Dermis blood vessel endothelial cell (primary cell): ENCODE results near the gene PIAS4. TPM values are rescaled to one million over a fixed set of nuclear protein-coding genes. Genes with fewer than 3 reads are reported as not detected.

Experiments used
- DNase-seq: peaks from one replicate; pipeline ENCODE4 v3.0.0; 2010
- total RNA-seq: library from RNA; depleted of rRNA; stranded (reverse); fragments of >200 nt; gene quantifications from 2 replicates; pipeline ENCODE4 v1.2.3, GENCODE V29; 2014

PIAS4 gene
- total RNA-seq, 1 donor from 2014 or later = 22.0 TPM

DNA sequence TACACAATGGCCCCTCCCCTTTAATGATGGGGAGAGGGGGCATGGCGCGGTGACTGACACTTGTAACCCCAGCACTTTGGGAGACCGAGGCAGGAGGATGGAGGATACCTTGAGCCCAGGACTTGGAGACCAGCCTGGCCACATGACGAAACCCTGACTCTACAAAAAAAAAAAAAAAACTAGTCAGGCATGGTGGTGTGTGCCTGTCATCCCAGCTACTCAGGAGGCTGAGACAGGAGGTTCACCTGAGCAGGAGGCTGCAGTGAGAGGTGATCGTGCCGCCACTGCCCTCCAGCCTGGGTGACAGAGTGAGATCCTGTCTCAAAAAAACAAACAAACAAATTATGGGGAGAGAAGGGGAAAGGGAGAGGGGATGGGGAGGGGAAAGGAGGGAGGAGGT lies 72.9 kb downstream of the PIAS4 start:
- DNase-seq = no peak

- no peak for DNase-seq
These were observed 74.0 kb downstream of the PIAS4 start for GRCh38 chr19:4081441-4082129.

DNA sequence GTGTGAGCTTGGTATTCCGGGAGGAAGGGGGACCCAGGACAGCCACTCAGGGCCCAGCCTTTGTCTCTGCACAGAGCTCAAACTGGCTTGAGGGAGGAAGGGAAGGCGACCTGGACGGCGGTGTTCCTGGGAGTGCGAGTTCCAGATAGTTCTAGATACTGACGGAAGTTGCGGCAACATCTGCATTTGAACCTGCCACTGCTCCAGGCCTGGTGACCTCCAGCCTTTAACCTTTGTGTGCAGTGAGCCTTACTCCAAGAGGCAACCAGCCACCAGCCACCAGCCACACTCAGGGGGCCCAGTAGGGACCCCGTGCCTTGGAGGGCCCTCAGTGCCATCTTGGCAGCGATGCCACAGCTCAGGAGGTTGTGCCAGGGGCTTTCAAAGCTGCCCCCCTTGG lies 74.6 kb downstream of the PIAS4 start:
- no peak for DNase-seq

DNA sequence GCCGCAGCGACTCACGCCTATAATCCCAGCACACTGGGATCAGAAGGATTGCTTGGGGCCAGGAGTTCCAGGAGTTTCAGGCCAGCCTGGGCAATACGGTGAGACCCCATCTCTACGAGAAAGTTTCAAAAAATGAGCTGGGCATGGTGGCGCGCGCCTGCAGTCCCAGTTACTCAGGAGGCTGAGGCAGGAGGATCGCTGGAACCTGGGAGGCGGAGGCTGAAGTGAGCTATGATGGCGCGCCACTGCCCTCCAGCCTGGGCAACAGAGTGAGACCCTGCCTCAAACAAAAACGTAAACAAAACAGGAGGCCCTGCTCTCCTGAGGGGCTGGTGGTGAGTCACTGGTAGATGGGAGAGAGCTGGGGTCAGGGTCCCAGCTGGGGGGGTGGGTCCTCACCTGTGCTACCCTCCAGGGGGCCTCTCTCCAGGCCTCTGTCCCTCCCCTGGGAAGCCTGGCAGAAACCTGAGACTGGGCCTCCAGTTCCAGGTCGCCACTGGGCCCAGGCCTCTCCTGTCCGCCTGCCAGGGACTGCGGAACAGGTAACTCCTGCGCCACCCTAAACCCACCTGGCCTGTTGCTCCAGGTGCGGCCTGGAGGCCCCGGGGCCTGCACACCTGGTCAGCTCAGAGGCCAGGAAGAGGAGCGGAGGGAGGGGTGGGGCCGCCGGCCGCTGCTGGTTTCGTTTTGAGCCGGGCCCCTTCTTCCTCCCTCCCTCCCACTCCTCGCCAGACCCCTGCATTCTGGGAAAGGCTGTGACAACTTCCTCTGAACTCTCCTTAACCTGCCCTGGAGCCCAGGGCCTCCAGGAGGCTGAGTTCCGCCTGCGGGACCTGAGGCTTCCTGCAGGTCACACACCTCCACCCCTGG lies 76.4 kb downstream of the PIAS4 start:
- peak; percentile 36 for DNase-seq

DNA sequence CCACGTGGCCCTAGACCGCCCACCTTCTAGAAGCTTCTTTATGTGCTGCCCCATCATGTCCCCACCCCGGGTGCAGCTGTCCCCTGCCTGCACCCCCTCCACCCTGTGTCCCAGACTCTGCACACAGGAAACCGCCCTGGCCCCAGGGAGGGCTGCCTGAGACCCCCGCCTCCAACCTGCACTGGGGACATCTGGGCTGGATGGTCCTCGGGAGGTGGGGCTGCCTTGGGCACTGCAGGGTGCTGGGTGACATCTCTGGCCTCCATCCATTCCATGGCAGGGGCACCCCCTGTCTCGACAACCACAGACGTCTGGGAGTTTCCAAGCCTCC lies 77.0 kb downstream of the PIAS4 start:
- no peak for DNase-seq

- no peak for DNase-seq
These were observed 78.9 kb downstream of the PIAS4 start for GRCh38 chr19:4086411-4086867.

DNA sequence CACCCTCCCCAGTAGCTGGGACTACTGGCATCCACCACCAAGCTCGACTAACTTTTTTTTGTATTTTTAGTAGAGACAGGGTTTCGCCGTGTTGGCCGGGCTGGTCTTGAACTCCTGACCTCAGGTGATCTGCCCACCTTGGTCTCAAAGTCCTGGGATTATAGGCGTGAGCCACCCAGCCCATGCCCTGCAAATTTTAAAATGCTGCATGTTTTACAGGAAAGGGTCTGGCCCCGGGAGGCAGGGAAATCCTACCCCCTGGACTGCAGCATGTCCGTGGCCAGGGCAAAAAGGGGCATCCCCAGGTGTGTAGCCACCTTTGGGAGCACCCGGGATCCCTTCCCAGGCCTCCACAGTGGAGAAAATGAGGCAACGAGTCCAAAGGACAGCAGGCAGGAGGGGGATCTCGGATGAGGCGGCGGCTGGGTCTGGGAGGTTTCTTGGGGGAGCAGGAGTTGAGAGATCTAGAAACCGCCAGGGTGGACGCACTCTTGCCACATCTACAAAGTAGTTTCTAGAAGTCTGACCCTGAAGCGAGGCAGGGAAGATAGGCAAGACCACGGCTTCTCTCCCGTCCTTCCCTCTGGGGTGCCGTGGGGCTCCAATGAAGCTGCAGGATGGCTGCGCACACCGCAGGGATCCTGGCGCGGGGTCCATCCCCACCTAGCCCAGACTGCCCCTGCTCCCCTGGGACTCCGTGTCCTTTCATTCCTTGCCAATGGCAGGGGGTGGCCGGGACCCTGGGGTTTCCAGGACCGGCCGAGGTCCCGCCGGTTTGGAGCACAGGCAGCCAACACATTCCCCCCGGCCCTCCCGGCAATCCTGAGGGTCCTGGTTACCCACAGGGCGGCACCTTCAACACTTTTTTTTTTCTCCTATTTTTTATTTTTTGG lies 80.5 kb downstream of the PIAS4 start:
- no peak for DNase-seq

DNA sequence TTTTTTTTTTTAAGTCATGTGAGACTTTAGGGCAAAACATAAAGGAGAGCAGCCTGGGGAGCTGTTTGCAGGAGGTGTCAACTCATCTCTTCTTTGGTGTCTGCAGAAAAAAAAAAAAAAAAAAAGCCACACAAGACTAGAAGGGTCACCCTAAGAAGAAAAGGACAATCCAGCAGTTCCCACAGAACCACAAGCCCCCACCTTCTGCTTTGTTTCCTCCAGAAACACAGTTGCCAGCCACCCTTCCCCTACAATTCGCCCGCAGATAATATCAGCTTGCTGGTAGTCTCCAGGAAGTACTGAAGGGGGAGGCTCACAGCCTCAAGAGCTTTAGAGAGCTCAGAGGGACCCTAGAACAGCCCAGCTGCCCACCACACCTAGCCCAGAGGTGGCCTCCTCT lies 81.4 kb downstream of the PIAS4 start:
- DNase-seq = no peak

Other genes starting within 250 kb of the PIAS4 start
- gene APBA3, start 246.0 kb upstream of the PIAS4 start, total RNA-seq = 26.5 and 33.5 TPM in 2 replicates
- gene MRPL54, start 245.1 kb upstream of the PIAS4 start, total RNA-seq = 30.3 and 55.8 TPM in 2 replicates
- not detected in 2 replicates for gene RAX2, start 235.5 kb upstream of the PIAS4 start, total RNA-seq
- gene MATK, start 221.4 kb upstream of the PIAS4 start, total RNA-seq = 0.19 and 0.34 TPM in 2 replicates
- 0.17 TPM in 1 of 2 replicates, not detected in the other for gene ZFR2, start 138.7 kb upstream of the PIAS4 start, total RNA-seq
- gene ATCAY, start 127.1 kb upstream of the PIAS4 start, total RNA-seq = not detected in 2 replicates
- gene NMRK2, start 74.7 kb upstream of the PIAS4 start, total RNA-seq = not detected in 2 replicates
- 151 and 203 TPM in 2 replicates for gene DAPK3, start 36.6 kb upstream of the PIAS4 start, total RNA-seq
- gene EEF2, start 22.3 kb upstream of the PIAS4 start, total RNA-seq = 2,677 and 3,798 TPM in 2 replicates
- gene ZBTB7A, start 59.2 kb downstream of the PIAS4 start, total RNA-seq = 17.4 and 30.3 TPM in 2 replicates
- 152 and 183 TPM in 2 replicates for gene MAP2K2, start 116.4 kb downstream of the PIAS4 start, total RNA-seq
- gene CREB3L3, start 145.9 kb downstream of the PIAS4 start, total RNA-seq = not detected in 2 replicates
- 14.0 and 23.1 TPM in 2 replicates for gene SIRT6, start 174.8 kb downstream of the PIAS4 start, total RNA-seq
- gene ANKRD24, start 175.0 kb downstream of the PIAS4 start, total RNA-seq = 0.42 and 0.68 TPM in 2 replicates
- gene EBI3, start 221.8 kb downstream of the PIAS4 start, total RNA-seq = 0.47 and 3.1 TPM in 2 replicates
- gene YJU2, start 239.3 kb downstream of the PIAS4 start, total RNA-seq = 23.7 and 24.4 TPM in 2 replicates